Caco-2 (cell line): ENCODE measurements around the gene OR6M1. TPM values are rescaled to one million over a fixed set of nuclear protein-coding genes. Genes with fewer than 3 reads are reported as not detected.

Source experiments
- BruUV-seq: library from RNA; stranded (reverse); fragments of 400-500 nt; replicated peaks from 2 replicates; lab custom pipeline; 2021; lab: Mats Ljungman, UMichigan
- CTCF ChIA-PET: fragments of 300-600 bp; sonication (Branson Sonifier 250); formaldehyde crosslinking; loops from one replicate; lab custom pipeline; 2022; ENCODE audit warnings: antibody characterized with exemption; lab: Charles Lee
- POLR2A ChIA-PET: fragments of 300-600 bp; sonication (Branson Sonifier 250); formaldehyde crosslinking; loops from one replicate; lab custom pipeline; 2022; ENCODE audit warnings: antibody characterized with exemption; lab: Charles Lee
- DNase-seq, 2 experiments: peaks; one replicate each; pipeline versions ENCODE4 v3.0.0 to v3.0.0-alpha.2; 2020 to 2022
- H3K27me3 ChIP-seq: replicated peaks from 2 replicates; pipeline ENCODE4 v1.6.0; 2011; ENCODE audit warnings: low read length; ENCODE audit not compliant: control insufficient read depth, insufficient read depth
- H3K36me3 ChIP-seq: 2 replicates; pipeline ENCODE4 v1.5.1; 2011; ENCODE audit warnings: low read length; ENCODE audit not compliant: control insufficient read depth, insufficient read depth
- H3K4me1 ChIP-seq: fragments of 250-450 bp; sonication (Bioruptor Pico); 2 replicates; pipeline ENCODE4 v1.5.1; 2020; ENCODE audit warnings: mild to moderate bottlenecking
- H3K4me3 ChIP-seq: 2 replicates; pipeline ENCODE4 v1.5.1; 2011; ENCODE audit warnings: low read depth, mild to moderate bottlenecking, control low read depth, low read length
- H3K9me3 ChIP-seq: fragments of 250-450 bp; sonication (Bioruptor Pico); 2 replicates; pipeline ENCODE4 v1.5.1; 2020; ENCODE audit warnings: mild to moderate bottlenecking, moderate library complexity
- H3K27ac Mint-ChIP-seq: one replicate; pipeline ENCODE4 v1.8.0; 2022; ENCODE audit warnings: mixed read lengths; ENCODE audit not compliant: unreplicated experiment
- H3K27me3 Mint-ChIP-seq: one replicate; pipeline ENCODE4 v1.8.0; 2022; ENCODE audit warnings: mixed read lengths; ENCODE audit not compliant: insufficient read depth, unreplicated experiment
- H3K36me3 Mint-ChIP-seq: one replicate; pipeline ENCODE4 v1.8.0; 2022; ENCODE audit warnings: mild to moderate bottlenecking, mixed read lengths; ENCODE audit not compliant: insufficient read depth, unreplicated experiment
- H3K4me1 Mint-ChIP-seq: one replicate; pipeline ENCODE4 v1.8.0; 2022; ENCODE audit warnings: low read depth, mixed read lengths; ENCODE audit not compliant: unreplicated experiment
- H3K4me3 Mint-ChIP-seq: one replicate; pipeline ENCODE4 v1.8.0; 2022; ENCODE audit warnings: mild to moderate bottlenecking, moderate library complexity, mixed read lengths; ENCODE audit not compliant: unreplicated experiment
- H3K9me3 Mint-ChIP-seq: one replicate; pipeline ENCODE4 v1.8.0; 2022; ENCODE audit warnings: mixed read lengths; ENCODE audit not compliant: unreplicated experiment
- intact Hi-C: fragments of 100-400 bp; cut with micrococcal nuclease; formaldehyde crosslinking; loops from one replicate; pipeline ENCODE4 v1.10.0; 2022; ENCODE audit not compliant: unreplicated experiment
- total RNA-seq: library from RNA; stranded (reverse); gene quantifications from 2 replicates; pipeline ENCODE4 v1.2.3, GENCODE V29; 2022
- TF ChIP-seq, protein P1 (sequence below), 2 experiments: fragments of 200-600 bp in 1 of 2; IDR thresholded peaks; 1 replicate in 1 of 2; 2 replicates in 1 of 2; pipeline versions ENCODE4 v1.5.1 to v1.8.0; 2011 to 2022; ENCODE audit warnings: antibody characterized with exemption in 1 of 2, control low read depth in 1 of 2, inconsistent platforms in 1 of 2, low read depth in 1 of 2, low read length in 1 of 2, mild to moderate bottlenecking in 1 of 2, moderate library complexity in 1 of 2; ENCODE audit not compliant: insufficient read depth in 1 of 2, severe bottlenecking in 1 of 2, unreplicated experiment in 1 of 2

OR6M1 gene
- total RNA-seq, 1 experiment from 2014 or later: not detected

DNA sequence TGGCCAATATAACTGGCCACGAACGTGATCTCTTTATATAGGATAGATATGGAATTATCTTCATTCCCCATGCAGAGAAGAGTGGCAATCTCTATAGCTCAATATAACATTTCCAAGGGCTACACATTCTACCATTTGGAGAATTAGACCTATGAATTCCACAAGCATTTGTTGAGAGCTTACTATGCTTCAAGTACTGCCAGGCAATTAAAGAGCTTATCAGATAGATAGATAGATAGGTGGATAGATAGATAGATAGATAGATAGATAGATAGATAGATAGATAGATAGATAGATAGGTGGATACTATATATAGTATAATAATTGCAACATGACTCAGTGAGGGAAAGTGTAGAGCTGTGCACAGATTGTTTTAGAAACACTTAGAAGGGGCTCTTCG, 50.3 kb downstream of the OR6M1 start:
- no peak for DNase-seq
- intact Hi-C loops: no loop called here
- Histone ChIP-seq H3K27me3 (0 out of 2 replicates have a peak, but pooled peaks cover 1% of the 10 kb centered on the region), H3K36me3 (no peaks in the 10 kb centered on the region), H3K4me1 (0 out of 2 replicates have a peak, but pooled peaks cover 13% of the 10 kb centered on the region), H3K9me3 (no peaks in the 10 kb centered on the region; the same call in 1 of the 2 replicates), H3K4me3 (no peak overlapping the region)
- ChIA-PET CTCF (no interaction called here), POLR2A (interaction anchor here (0.6 kb wide), 1 partner anchor 9 kb away, joined by 3 read pairs; no protein-coding TSS in a partner anchor)
- BruUV-seq: no TSS peak
- Mint-ChIP-seq H3K4me1 (no peaks in the 10 kb centered on the region), H3K36me3 (no peaks in the 10 kb centered on the region), H3K9me3 (no peaks in the 10 kb centered on the region), H3K4me3 (no peak overlapping the region), H3K27me3 (peaks cover 21% of the 10 kb centered on the region), H3K27ac (no peak overlapping the region)
- TF ChIP-seq, protein P1, sequence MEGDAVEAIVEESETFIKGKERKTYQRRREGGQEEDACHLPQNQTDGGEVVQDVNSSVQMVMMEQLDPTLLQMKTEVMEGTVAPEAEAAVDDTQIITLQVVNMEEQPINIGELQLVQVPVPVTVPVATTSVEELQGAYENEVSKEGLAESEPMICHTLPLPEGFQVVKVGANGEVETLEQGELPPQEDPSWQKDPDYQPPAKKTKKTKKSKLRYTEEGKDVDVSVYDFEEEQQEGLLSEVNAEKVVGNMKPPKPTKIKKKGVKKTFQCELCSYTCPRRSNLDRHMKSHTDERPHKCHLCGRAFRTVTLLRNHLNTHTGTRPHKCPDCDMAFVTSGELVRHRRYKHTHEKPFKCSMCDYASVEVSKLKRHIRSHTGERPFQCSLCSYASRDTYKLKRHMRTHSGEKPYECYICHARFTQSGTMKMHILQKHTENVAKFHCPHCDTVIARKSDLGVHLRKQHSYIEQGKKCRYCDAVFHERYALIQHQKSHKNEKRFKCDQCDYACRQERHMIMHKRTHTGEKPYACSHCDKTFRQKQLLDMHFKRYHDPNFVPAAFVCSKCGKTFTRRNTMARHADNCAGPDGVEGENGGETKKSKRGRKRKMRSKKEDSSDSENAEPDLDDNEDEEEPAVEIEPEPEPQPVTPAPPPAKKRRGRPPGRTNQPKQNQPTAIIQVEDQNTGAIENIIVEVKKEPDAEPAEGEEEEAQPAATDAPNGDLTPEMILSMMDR (IDR thresholded peaks at IDR 0.05; ENCODE audit: insufficient read depth in 1 of 2, low read depth in 1 of 2, low read length in 1 of 2, severe bottlenecking in 1 of 2, unreplicated experiment in 1 of 2): no peak

Other genes starting within 250 kb of the OR6M1 start
- 0.77 and 0.82 TPM in 2 replicates for gene SCN3B, start 151.7 kb downstream of the OR6M1 start, total RNA-seq
- gene ZNF202, start 64.7 kb downstream of the OR6M1 start, total RNA-seq: 25.5 and 27.9 TPM in 2 replicates
- not detected in 2 replicates for gene OR6X1, start 51.8 kb downstream of the OR6M1 start, total RNA-seq
- not detected in 2 replicates for gene TMEM225, start 79.3 kb upstream of the OR6M1 start, total RNA-seq
- gene OR8D4, start 95.8 kb upstream of the OR6M1 start, total RNA-seq: not detected in 2 replicates
- gene OR4D5, start 133.3 kb upstream of the OR6M1 start, total RNA-seq: not detected in 2 replicates
- gene OR6T1, start 137.5 kb upstream of the OR6M1 start, total RNA-seq: not detected in 2 replicates
- not detected in 2 replicates for gene OR10S1, start 171.4 kb upstream of the OR6M1 start, total RNA-seq
- gene OR10G6, start 188.8 kb upstream of the OR6M1 start, total RNA-seq: not detected in 2 replicates
- gene OR10G4, start 206.6 kb upstream of the OR6M1 start, total RNA-seq: not detected in 2 replicates
- not detected in 2 replicates for gene OR10G9, start 216.7 kb upstream of the OR6M1 start, total RNA-seq
- gene OR10G8, start 220.4 kb upstream of the OR6M1 start, total RNA-seq: not detected in 2 replicates
- not detected in 2 replicates for gene OR10G7, start 235.0 kb upstream of the OR6M1 start, total RNA-seq